ENCODE results near the gene P4HA1. TPM values are rescaled to one million over a fixed set of nuclear protein-coding genes. Genes with fewer than 3 reads are reported as not detected.

The P4HA1 gene
- total RNA-seq, 1 experiment from 2014 or later, result 34.4 TPM

GRCh38 chr10:73015779-73016178 is 80.9 kb downstream of the P4HA1 start:
- Mint-ChIP-seq H3K4me1 (peaks cover 12% of the 10 kb centered on the region), H3K4me3 (no peak overlapping the region), H3K36me3 (peaks cover 42% of the 10 kb centered on the region), H3K27ac (peak overlapping the region; percentile 30; the same call in 1 of the 2 replicates), H3K9me3 (no peaks in the 10 kb centered on the region), H3K27me3 (ENCODE audit: low read depth) (no peaks in the 10 kb centered on the region)
- TF ChIP-seq ZBTB43 (CRISPR knock-in tag; IDR thresholded peaks at IDR 0.05) (no peak), ATF6 (CRISPR knock-in tag; IDR thresholded peaks at IDR 0.05) (no peak), TP53 (CRISPR knock-in tag; IDR thresholded peaks at IDR 0.05) (no peak), GABPB1 (CRISPR knock-in tag; IDR thresholded peaks at IDR 0.05) (no peak), EMX1 (CRISPR knock-in tag; IDR thresholded peaks at IDR 0.05) (no peak), SMAD3 (CRISPR knock-in tag; IDR thresholded peaks at IDR 0.05; ENCODE audit: borderline replicate concordance) (no peak), ZNF396 (CRISPR knock-in tag; IDR thresholded peaks at IDR 0.05; ENCODE audit: borderline replicate concordance) (no peak), TCF7 (CRISPR knock-in tag; IDR thresholded peaks at IDR 0.05; ENCODE audit: low read depth) (no peak), OVOL2 (CRISPR knock-in tag; IDR thresholded peaks at IDR 0.05; ENCODE audit: borderline replicate concordance) (no peak), ELF4 (CRISPR knock-in tag; IDR thresholded peaks at IDR 0.05; ENCODE audit: low read depth) (no peak), GTF2I (CRISPR knock-in tag; conservative IDR thresholded peaks at IDR 0.05) (no peak), GRHL2 (CRISPR knock-in tag; IDR thresholded peaks at IDR 0.05; ENCODE audit: insufficient replicate concordance, severe bottlenecking) (no peak), NR3C1 (CRISPR knock-in tag; conservative IDR thresholded peaks at IDR 0.05; ENCODE audit: low read depth) (no peak), PREB (CRISPR knock-in tag; IDR thresholded peaks at IDR 0.05; ENCODE audit: borderline replicate concordance) (no peak), FOXP1 (CRISPR knock-in tag; IDR thresholded peaks at IDR 0.05; ENCODE audit: borderline replicate concordance) (no peak), NFE2L1 (CRISPR knock-in tag; IDR thresholded peaks at IDR 0.05) (no peak)
- TF ChIP-seq, protein P1, sequence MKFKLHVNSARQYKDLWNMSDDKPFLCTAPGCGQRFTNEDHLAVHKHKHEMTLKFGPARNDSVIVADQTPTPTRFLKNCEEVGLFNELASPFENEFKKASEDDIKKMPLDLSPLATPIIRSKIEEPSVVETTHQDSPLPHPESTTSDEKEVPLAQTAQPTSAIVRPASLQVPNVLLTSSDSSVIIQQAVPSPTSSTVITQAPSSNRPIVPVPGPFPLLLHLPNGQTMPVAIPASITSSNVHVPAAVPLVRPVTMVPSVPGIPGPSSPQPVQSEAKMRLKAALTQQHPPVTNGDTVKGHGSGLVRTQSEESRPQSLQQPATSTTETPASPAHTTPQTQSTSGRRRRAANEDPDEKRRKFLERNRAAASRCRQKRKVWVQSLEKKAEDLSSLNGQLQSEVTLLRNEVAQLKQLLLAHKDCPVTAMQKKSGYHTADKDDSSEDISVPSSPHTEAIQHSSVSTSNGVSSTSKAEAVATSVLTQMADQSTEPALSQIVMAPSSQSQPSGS (CRISPR knock-in tag; IDR thresholded peaks at IDR 0.05; ENCODE audit: borderline replicate concordance, low read depth), result no peak
- TF ChIP-seq, protein P2, sequence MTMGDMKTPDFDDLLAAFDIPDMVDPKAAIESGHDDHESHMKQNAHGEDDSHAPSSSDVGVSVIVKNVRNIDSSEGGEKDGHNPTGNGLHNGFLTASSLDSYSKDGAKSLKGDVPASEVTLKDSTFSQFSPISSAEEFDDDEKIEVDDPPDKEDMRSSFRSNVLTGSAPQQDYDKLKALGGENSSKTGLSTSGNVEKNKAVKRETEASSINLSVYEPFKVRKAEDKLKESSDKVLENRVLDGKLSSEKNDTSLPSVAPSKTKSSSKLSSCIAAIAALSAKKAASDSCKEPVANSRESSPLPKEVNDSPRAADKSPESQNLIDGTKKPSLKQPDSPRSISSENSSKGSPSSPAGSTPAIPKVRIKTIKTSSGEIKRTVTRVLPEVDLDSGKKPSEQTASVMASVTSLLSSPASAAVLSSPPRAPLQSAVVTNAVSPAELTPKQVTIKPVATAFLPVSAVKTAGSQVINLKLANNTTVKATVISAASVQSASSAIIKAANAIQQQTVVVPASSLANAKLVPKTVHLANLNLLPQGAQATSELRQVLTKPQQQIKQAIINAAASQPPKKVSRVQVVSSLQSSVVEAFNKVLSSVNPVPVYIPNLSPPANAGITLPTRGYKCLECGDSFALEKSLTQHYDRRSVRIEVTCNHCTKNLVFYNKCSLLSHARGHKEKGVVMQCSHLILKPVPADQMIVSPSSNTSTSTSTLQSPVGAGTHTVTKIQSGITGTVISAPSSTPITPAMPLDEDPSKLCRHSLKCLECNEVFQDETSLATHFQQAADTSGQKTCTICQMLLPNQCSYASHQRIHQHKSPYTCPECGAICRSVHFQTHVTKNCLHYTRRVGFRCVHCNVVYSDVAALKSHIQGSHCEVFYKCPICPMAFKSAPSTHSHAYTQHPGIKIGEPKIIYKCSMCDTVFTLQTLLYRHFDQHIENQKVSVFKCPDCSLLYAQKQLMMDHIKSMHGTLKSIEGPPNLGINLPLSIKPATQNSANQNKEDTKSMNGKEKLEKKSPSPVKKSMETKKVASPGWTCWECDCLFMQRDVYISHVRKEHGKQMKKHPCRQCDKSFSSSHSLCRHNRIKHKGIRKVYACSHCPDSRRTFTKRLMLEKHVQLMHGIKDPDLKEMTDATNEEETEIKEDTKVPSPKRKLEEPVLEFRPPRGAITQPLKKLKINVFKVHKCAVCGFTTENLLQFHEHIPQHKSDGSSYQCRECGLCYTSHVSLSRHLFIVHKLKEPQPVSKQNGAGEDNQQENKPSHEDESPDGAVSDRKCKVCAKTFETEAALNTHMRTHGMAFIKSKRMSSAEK (CRISPR knock-in tag; IDR thresholded peaks at IDR 0.05; ENCODE audit: borderline replicate concordance), result no peak
- TF ChIP-seq, protein P3, sequence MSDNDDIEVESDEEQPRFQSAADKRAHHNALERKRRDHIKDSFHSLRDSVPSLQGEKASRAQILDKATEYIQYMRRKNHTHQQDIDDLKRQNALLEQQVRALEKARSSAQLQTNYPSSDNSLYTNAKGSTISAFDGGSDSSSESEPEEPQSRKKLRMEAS (CRISPR knock-in tag; IDR thresholded peaks at IDR 0.05), result no peak
- ChIA-PET POLR2A (no interaction called here), CTCF (interaction anchor here (2.0 kb wide), 1 partner anchor 46 kb away, joined by 6 read pairs; no protein-coding TSS in a partner anchor)
- DNase-seq (ENCODE audit: low spot score) (no peak), ATAC-seq (no peak)

All from WTC11 (cell line).